HepG2 (cell line): ENCODE results near the gene CNTNAP1. TPM values are rescaled to one million over a fixed set of nuclear protein-coding genes. Genes with fewer than 3 reads are reported as not detected.

Experiments used
- ASH2L ChIP-seq: fragments of 300-600, 200-600 bp; sonication (generic); IDR thresholded peaks from 2 replicates; pipeline ENCODE4 v1.7.0; 2017; ENCODE audit warnings: low read depth, mild to moderate bottlenecking, moderate library complexity, mixed read lengths, low read length; ENCODE audit not compliant: insufficient read length
- CENPX ChIP-seq: sonication (generic); formaldehyde crosslinking; IDR thresholded peaks from 2 replicates; pipeline ENCODE4 v1.9.0; 2021; ENCODE audit warnings: mild to moderate bottlenecking, missing genetic modification reagents, moderate library complexity
- FLYWCH1 ChIP-seq: sonication (generic); formaldehyde crosslinking; IDR thresholded peaks from 2 replicates; pipeline ENCODE4 v1.8.1; 2023; ENCODE audit warnings: mild to moderate bottlenecking, missing genetic modification reagents
- GATA4 ChIP-seq: sonication (generic); IDR thresholded peaks from 2 replicates; pipeline ENCODE4 v1.6.1; 2016; ENCODE audit warnings: antibody characterized with exemption, low read depth, borderline replicate concordance
- GLI4 ChIP-seq: sonication (generic); formaldehyde crosslinking; IDR thresholded peaks from 2 replicates; pipeline ENCODE4 v1.5.1; 2020; ENCODE audit warnings: missing genetic modification reagents, mild to moderate bottlenecking, moderate library complexity, borderline replicate concordance
- HDAC1 ChIP-seq: sonication (generic); formaldehyde crosslinking; IDR thresholded peaks from 2 replicates; pipeline ENCODE4 v1.5.1; 2020; ENCODE audit warnings: mild to moderate bottlenecking, missing genetic modification reagents
- MIER2 ChIP-seq: IDR thresholded peaks from 2 replicates; pipeline ENCODE4 v1.6.1; 2016; ENCODE audit warnings: missing biosample characterization, missing genetic modification reagents
- MTA3 ChIP-seq: sonication (generic); formaldehyde crosslinking; IDR thresholded peaks from 2 replicates; pipeline ENCODE4 v1.4.0; 2020; ENCODE audit warnings: missing genetic modification reagents
- NR1H2 ChIP-seq: sonication (generic); formaldehyde crosslinking; IDR thresholded peaks from 2 replicates; pipeline ENCODE4 v1.8.1; 2022; ENCODE audit warnings: low read depth, missing genetic modification reagents, borderline replicate concordance
- PHF5A ChIP-seq: IDR thresholded peaks from one replicate; pipeline ENCODE4 v1.6.1; 2018; ENCODE audit warnings: low read depth, missing genetic modification reagents; ENCODE audit not compliant: unreplicated experiment
- SALL2 ChIP-seq: sonication (generic); formaldehyde crosslinking; IDR thresholded peaks from 2 replicates; pipeline ENCODE4 v1.8.1; 2023; ENCODE audit warnings: mild to moderate bottlenecking, missing genetic modification reagents, inconsistent platforms
- SAP130 ChIP-seq: IDR thresholded peaks from 2 replicates; pipeline ENCODE4 v1.6.1; 2016; ENCODE audit warnings: low read depth
- ZBTB1 ChIP-seq: sonication (generic); formaldehyde crosslinking; IDR thresholded peaks from 2 replicates; pipeline ENCODE4 v1.4.0; 2020; ENCODE audit warnings: missing genetic modification reagents, borderline replicate concordance
- ZBTB7B ChIP-seq: sonication (generic); formaldehyde crosslinking; IDR thresholded peaks from 2 replicates; pipeline ENCODE4 v1.4.0; 2020; ENCODE audit warnings: missing genetic modification reagents
- ZFAT ChIP-seq: sonication (generic); formaldehyde crosslinking; conservative IDR thresholded peaks from 2 replicates; pipeline ENCODE4 v1.8.1; 2023; ENCODE audit warnings: missing genetic modification reagents, inconsistent platforms
- ZNF282 ChIP-seq: fragments of 450-650 bp; IDR thresholded peaks from 2 replicates; pipeline ENCODE4 v1.6.1; 2018; ENCODE audit not compliant: partially characterized antibody
- ZNF451 ChIP-seq: sonication (generic); formaldehyde crosslinking; IDR thresholded peaks from 2 replicates; pipeline ENCODE4 v1.5.0; 2020; ENCODE audit warnings: mild to moderate bottlenecking, missing genetic modification reagents
- ZNF557 ChIP-seq: sonication (generic); formaldehyde crosslinking; IDR thresholded peaks from 2 replicates; pipeline ENCODE4 v1.4.0; 2020; ENCODE audit warnings: missing genetic modification reagents
- ZNF749 ChIP-seq: sonication (generic); formaldehyde crosslinking; IDR thresholded peaks from 2 replicates; pipeline ENCODE4 v1.8.0; 2022; ENCODE audit warnings: mild to moderate bottlenecking, missing genetic modification reagents, moderate library complexity, borderline replicate concordance
- ZNF776 ChIP-seq: sonication (generic); formaldehyde crosslinking; IDR thresholded peaks from 2 replicates; pipeline ENCODE4 v1.4.0; 2020; ENCODE audit warnings: mild to moderate bottlenecking, missing genetic modification reagents
- ZSCAN25 ChIP-seq: sonication (generic); formaldehyde crosslinking; IDR thresholded peaks from 2 replicates; pipeline ENCODE4 v1.8.0; 2022; ENCODE audit warnings: mild to moderate bottlenecking, missing genetic modification reagents
- polyA plus RNA-seq, 8 experiments: library from polyadenylated mRNA; depleted of rRNA in 3 of 8; stranded (reverse) in 7 of 8; unstranded in 1 of 8; fragments of >200 nt; fragmentation: Illumina TruSeq in 4 of 8; extraction: Trizol in 4 of 8; gene quantifications; 2 replicates each; pipeline versions ENCODE4 v1.2.1 to v1.2.3, GENCODE V29; 2011 to 2016; ENCODE audit warnings: low read depth in 4 of 8, missing spikeins in 1 of 8, mixed read lengths in 1 of 8; ENCODE audit not compliant: insufficient read depth in 1 of 8
- total RNA-seq, 5 experiments: library from RNA; depleted of rRNA; stranded (reverse); fragments of >200 nt; fragmentation: Illumina TruSeq; extraction: Trizol; gene quantifications; 2 replicates each; pipeline ENCODE4 v1.2.3, GENCODE V29; 2016; ENCODE audit warnings: low read depth in 1 of 5
- TF ChIP-seq, protein P1 (sequence below): sonication (generic); formaldehyde crosslinking; IDR thresholded peaks from 2 replicates; pipeline ENCODE4 v1.8.0; 2022; ENCODE audit warnings: missing genetic modification reagents, mild to moderate bottlenecking, moderate library complexity, borderline replicate concordance
- TF ChIP-seq, protein P2 (sequence below): IDR thresholded peaks from 2 replicates; pipeline ENCODE4 v1.6.1; 2018; ENCODE audit warnings: missing genetic modification reagents, mild to moderate bottlenecking, missing compliant biosample characterization
- TF ChIP-seq, protein P3 (sequence below): IDR thresholded peaks from 2 replicates; pipeline ENCODE4 v1.6.1; 2016; ENCODE audit warnings: mild to moderate bottlenecking, missing biosample characterization, missing genetic modification reagents
- TF ChIP-seq, protein P4 (sequence below): sonication (generic); formaldehyde crosslinking; IDR thresholded peaks from 2 replicates; pipeline ENCODE4 v1.4.0; 2020; ENCODE audit warnings: missing genetic modification reagents

The CNTNAP1 gene
- total and polyA plus RNA-seq, 2 of the 13 experiments (the other 11 are each of a cell fraction or from before 2014, with no cell fraction given), result 4.5 to 7.7 TPM

DNA sequence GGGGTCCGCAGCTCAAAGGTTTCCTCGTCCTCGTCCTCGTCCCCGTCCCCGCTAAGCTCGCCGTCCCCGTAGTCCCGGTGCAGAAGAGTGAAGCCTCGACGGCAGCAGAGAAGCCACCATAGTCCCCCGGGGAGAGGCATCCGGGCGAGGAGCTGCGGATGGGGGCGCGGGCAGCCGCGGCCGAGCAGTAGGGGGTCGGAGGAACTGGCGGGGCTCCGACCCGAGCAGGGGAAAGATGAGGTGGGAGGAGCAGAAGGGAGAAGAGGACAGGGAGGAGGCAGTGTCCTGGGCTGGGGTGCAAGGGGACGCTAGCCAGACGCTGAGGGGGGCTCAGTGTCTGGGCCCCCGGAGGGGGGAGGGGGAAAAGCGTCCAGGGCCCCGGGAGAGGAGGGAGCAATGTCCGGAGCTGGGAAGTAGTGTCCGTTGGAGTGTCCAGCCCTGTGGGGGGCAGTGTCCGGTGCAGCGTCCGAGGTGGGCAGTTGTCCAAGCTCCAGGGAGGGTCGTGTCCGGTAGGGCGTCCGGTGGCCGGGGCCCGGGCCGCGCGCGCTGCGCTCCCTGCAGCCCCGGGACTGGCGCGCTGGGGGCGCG, 5.8 kb upstream of the CNTNAP1 start, which contains the start of gene PLEKHH3 (continued):
- TF ChIP-seq, protein P1, sequence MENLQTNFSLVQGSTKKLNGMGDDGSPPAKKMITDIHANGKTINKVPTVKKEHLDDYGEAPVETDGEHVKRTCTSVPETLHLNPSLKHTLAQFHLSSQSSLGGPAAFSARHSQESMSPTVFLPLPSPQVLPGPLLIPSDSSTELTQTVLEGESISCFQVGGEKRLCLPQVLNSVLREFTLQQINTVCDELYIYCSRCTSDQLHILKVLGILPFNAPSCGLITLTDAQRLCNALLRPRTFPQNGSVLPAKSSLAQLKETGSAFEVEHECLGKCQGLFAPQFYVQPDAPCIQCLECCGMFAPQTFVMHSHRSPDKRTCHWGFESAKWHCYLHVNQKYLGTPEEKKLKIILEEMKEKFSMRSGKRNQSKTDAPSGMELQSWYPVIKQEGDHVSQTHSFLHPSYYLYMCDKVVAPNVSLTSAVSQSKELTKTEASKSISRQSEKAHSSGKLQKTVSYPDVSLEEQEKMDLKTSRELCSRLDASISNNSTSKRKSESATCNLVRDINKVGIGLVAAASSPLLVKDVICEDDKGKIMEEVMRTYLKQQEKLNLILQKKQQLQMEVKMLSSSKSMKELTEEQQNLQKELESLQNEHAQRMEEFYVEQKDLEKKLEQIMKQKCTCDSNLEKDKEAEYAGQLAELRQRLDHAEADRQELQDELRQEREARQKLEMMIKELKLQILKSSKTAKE (CRISPR knock-in tag), result no peak; the same call in 1 of the 2 replicates
- TF ChIP-seq SAP130 (peak; percentile 41; the same call in 1 of the 2 replicates), SALL2 (CRISPR knock-in tag) (peak; percentile 72), ZBTB1 (CRISPR knock-in tag) (no peak), ZFAT (0 out of 2 replicates have a peak, but pooled peaks have one; percentile 45), ZNF776 (peak; percentile 65), ZNF557 (CRISPR knock-in tag) (no peak), ZSCAN25 (peak; percentile 24; the same call in 1 of the 2 replicates), ZNF451 (CRISPR knock-in tag) (peak; percentile 40), ZNF749 (peak; percentile 51; the same call in 1 of the 2 replicates), MTA3 (CRISPR knock-in tag) (no peak), HDAC1 (peak; percentile 58; the same call in 1 of the 2 replicates), GLI4 (peak; percentile 70), NR1H2 (no peak), CENPX (CRISPR knock-in tag) (no peak), MIER2 (no peak), FLYWCH1 (CRISPR knock-in tag) (0 out of 2 replicates have a peak, but pooled peaks have one; percentile 62), ASH2L (no peak), GATA4 (0 out of 2 replicates have a peak, but pooled peaks have one; percentile 34), ZBTB7B (CRISPR knock-in tag) (peak; percentile 81; the same call in 1 of the 2 replicates), PHF5A (CRISPR knock-in tag) (no peak), ZNF282 (no peak)
- TF ChIP-seq, protein P2, sequence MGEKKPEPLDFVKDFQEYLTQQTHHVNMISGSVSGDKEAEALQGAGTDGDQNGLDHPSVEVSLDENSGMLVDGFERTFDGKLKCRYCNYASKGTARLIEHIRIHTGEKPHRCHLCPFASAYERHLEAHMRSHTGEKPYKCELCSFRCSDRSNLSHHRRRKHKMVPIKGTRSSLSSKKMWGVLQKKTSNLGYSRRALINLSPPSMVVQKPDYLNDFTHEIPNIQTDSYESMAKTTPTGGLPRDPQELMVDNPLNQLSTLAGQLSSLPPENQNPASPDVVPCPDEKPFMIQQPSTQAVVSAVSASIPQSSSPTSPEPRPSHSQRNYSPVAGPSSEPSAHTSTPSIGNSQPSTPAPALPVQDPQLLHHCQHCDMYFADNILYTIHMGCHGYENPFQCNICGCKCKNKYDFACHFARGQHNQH (CRISPR knock-in tag), result no peak
- TF ChIP-seq, protein P3, sequence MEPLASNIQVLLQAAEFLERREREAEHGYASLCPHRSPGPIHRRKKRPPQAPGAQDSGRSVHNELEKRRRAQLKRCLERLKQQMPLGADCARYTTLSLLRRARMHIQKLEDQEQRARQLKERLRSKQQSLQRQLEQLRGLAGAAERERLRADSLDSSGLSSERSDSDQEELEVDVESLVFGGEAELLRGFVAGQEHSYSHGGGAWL, result peak; percentile 31; the same call in 1 of the 2 replicates
- TF ChIP-seq, protein P4, sequence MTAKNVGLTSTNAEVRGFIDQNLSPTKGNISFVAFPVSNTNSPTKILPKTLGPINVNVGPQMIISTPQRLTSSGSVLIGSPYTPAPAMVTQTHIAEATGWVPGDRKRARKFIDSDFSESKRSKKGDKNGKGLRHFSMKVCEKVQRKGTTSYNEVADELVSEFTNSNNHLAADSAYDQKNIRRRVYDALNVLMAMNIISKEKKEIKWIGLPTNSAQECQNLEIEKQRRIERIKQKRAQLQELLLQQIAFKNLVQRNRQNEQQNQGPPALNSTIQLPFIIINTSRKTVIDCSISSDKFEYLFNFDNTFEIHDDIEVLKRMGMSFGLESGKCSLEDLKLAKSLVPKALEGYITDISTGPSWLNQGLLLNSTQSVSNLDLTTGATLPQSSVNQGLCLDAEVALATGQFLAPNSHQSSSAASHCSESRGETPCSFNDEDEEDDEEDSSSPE, result 0 out of 2 replicates have a peak, but pooled peaks have one; percentile 1
